ENCODE data around the gene TRAPPC12. TPM values are rescaled to one million over a fixed set of nuclear protein-coding genes. Genes with fewer than 3 reads are reported as not detected.

Gene TRAPPC12
- total RNA-seq, 3 donors from 2014 or later: 76.9 to 102 (median 97.8) TPM

DNA sequence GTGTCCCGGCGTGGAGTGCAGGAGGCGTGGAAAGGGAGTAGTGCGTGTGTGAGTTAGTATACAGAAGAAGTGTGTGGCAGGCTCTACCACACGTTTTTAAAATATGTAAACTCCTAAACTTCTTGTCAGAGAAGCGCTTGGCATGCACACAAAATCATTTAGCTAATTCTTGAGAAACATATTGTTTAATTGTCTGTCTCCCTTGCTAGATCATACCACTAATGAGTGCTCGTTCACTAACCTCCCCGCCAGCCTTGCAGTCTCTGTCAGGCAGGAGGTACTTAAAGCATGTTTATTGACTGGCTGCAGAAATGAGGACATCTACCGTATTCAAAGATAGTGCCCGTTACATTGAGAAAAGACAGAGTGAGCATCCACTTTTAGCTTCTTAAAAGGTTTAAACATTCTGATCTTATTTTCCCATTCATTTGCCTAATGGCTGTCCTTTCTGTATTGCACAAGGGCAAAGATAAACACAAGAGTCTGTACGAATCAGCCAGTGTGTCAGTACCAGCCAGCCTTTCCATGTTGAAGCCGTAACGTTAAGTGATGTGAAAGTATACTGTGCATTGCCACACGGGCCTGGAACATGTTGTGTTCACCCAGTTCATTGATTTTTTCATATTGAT, 41.4 kb downstream of the TRAPPC12 start:
- intact Hi-C loops (cut with DNase I, micrococcal nuclease): no loop called here
- Histone ChIP-seq H3K4me3 (no peak overlapping the region), H3K9me3 (no peaks in the 10 kb centered on the region), H3K4me1 (ENCODE audit: low read depth) (no peaks in the 10 kb centered on the region), H3K36me3 (ENCODE audit: low read depth) (peaks cover 4% of the 10 kb centered on the region)
- ATAC-seq (no peak), DNase-seq (no peak)
- TF ChIP-seq, protein P1, sequence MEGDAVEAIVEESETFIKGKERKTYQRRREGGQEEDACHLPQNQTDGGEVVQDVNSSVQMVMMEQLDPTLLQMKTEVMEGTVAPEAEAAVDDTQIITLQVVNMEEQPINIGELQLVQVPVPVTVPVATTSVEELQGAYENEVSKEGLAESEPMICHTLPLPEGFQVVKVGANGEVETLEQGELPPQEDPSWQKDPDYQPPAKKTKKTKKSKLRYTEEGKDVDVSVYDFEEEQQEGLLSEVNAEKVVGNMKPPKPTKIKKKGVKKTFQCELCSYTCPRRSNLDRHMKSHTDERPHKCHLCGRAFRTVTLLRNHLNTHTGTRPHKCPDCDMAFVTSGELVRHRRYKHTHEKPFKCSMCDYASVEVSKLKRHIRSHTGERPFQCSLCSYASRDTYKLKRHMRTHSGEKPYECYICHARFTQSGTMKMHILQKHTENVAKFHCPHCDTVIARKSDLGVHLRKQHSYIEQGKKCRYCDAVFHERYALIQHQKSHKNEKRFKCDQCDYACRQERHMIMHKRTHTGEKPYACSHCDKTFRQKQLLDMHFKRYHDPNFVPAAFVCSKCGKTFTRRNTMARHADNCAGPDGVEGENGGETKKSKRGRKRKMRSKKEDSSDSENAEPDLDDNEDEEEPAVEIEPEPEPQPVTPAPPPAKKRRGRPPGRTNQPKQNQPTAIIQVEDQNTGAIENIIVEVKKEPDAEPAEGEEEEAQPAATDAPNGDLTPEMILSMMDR (IDR thresholded peaks at IDR 0.05): no peak

DNA sequence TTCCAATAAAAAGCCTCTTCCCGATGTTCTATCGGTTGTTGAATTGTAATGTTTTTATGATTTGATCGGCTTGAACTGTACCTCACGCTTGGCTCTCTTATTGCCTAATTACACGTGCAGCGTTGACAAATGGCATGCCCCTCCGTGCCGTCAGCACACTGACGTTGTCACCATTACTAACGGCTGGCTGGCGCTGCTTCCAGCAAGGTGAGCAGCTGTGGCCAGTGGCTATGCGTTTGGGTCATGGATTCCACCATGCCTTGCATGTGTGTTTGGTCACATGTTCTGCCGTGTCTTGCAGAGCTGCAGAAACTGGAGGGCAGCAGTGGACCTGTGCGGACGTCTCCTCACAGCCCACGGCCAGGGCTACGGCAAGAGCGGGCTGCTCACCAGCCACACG, 42.1 kb downstream of the TRAPPC12 start:
- intact Hi-C loops (cut with DNase I, micrococcal nuclease): no loop called here
- TF ChIP-seq, protein P1 (IDR thresholded peaks at IDR 0.05): no peak
- Histone ChIP-seq H3K4me1 (ENCODE audit: low read depth) (no peaks in the 10 kb centered on the region), H3K4me3 (no peak overlapping the region), H3K36me3 (ENCODE audit: low read depth) (peaks cover 4% of the 10 kb centered on the region), H3K9me3 (no peaks in the 10 kb centered on the region)
- no peak for ATAC-seq
- DNase-seq: no peak

DNA sequence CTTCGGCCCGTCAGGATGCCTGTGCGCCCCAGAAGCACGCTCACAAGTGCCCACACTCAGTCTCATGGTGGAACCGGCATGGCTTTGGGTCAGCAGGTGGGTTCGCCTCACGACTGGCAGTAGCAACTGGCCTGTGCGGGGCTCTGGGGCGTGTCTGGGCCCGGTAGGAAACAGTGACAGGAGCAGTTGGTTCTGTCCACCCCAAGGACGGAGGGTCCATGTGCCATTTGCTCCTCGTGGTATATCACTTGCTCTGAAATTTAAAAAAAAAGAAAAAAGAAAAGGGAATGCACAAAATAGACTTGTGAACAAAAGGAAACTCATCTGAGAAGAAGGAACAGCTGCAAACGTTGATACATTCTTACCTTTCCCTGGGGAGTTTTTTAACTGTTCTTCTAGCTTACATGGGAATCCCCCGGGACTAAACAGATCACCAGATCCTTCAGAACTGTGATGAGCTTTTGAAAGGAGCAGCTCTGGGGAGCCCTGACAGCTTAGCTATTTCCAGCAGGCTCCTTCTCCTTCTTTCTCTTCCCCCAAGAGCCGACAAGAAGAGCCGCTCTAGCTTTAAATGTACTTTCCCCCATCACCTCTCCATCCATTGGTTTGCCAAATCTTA, 42.8 kb downstream of the TRAPPC12 start:
- H3K36me3 ChIP-seq (ENCODE audit: low read depth): peaks cover 4% of the 10 kb centered on the region
- ATAC-seq: no peak
- TF ChIP-seq, protein P1 (IDR thresholded peaks at IDR 0.05): no peak
- no peaks in the 10 kb centered on the region for H3K9me3 ChIP-seq
- no peak overlapping the region for H3K4me3 ChIP-seq
- no peaks in the 10 kb centered on the region for H3K4me1 ChIP-seq (ENCODE audit: low read depth)
- intact Hi-C loops (cut with DNase I, micrococcal nuclease): no loop called here
- DNase-seq: no peak

DNA sequence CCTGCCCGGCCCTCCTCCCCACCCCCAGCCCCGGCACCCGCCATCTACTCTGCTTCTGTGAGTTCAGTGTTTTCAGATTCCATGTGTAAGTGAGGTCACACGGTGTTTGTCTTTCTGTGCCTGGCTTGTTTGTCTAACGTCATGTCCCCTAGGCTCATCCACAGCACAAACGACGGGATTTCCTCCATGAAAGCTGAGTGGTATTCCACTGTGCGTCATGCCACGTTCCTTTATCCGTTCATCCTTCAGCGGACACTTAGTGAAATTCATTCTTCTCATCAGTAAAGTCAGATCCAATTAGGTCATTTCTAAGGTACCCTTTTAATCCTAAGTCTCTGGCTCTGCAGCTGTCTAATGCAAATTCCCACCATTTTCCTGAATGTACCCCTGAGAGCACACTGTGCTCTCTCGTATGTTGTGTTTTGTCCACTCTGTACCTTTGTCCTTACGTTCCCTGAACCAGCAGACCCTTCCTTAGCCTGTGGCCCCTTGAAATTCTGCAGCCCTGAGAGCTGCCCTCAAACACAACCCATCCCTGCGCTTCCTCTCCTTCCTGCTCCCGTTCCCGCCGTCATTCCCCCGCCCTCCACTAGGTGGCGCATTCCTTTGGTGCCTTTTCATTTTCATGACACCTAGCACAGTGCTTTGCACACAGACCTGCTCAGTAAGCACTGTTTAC, 44.1 kb downstream of the TRAPPC12 start:
- H3K36me3 ChIP-seq (ENCODE audit: low read depth): peaks cover 4% of the 10 kb centered on the region
- no peak overlapping the region for H3K4me3 ChIP-seq
- no peaks in the 10 kb centered on the region for H3K9me3 ChIP-seq
- DNase-seq (peak in 2 of 3 donors; percentile 84 to 85), ATAC-seq (peak; percentile 89)
- TF ChIP-seq, protein P1 (IDR thresholded peaks at IDR 0.05): peak; percentile 98
- no peaks in the 10 kb centered on the region for H3K4me1 ChIP-seq (ENCODE audit: low read depth)
- intact Hi-C loops (cut with DNase I, micrococcal nuclease): no loop called here

DNA sequence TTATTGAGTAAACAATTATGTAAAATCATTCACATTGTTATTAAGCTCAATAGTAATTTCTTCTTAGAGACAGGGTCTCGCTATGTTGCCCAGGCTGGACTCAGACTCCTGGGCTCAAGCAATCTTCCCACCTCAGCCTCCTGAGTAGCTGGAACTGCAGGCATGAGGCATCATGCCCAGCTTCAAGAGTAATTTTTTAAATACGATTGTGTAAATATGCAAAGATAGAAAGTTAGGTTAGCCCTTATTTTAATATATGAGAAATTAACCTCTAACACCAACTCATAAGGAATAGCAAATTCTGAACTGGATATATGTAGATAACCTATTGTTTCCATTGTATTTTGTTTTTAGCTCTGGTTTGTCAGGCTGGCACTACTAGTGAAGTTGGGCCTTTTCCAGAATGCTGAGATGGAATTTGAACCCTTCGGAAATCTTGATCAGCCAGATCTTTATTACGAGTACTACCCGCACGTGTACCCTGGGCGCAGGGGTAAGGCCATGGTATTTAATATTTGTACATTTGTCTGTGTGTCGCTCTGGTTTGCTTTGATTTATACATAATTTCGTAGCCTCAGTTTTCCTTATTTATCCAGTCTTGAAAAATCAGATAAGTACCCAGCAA, 44.8 kb downstream of the TRAPPC12 start:
- H3K4me1 ChIP-seq (ENCODE audit: low read depth): no peaks in the 10 kb centered on the region
- H3K9me3 ChIP-seq: no peaks in the 10 kb centered on the region
- TF ChIP-seq, protein P1 (IDR thresholded peaks at IDR 0.05): no peak
- intact Hi-C loops (cut with DNase I, micrococcal nuclease): no loop called here
- DNase-seq (no peak), ATAC-seq (no peak)
- H3K36me3 ChIP-seq (ENCODE audit: low read depth): peaks cover 4% of the 10 kb centered on the region
- no peak overlapping the region for H3K4me3 ChIP-seq

Data from mucosa of descending colon (tissue), 3 donors.